Central memory CD8-positive, alpha-beta T cell (primary cell): ENCODE data around the gene LMO2.

Experiments used
- ATAC-seq: fragments of 150-1000 bp; cut with Tn5 transposase; replicated peaks from 2 replicates; pipeline ENCODE4 v1.10.0; 2022; ENCODE audit warnings: mild to moderate bottlenecking, moderate FRiP score, moderate number of reproducible peaks; ENCODE audit not compliant: poor library complexity, severe bottlenecking; ENCODE audit errors: extremely low read depth
- DNase-seq, 2 donors: peaks; one replicate each; pipeline ENCODE4 v3.0.0; 2021; ENCODE audit warnings: low spot score in 2 of 2
- H3K27ac Mint-ChIP-seq: one replicate; pipeline ENCODE4 v1.8.0; 2022; ENCODE audit warnings: low read depth, mild to moderate bottlenecking, moderate library complexity, mixed read lengths
- H3K27me3 Mint-ChIP-seq: one replicate; pipeline ENCODE4 v1.8.0; 2022; ENCODE audit warnings: mixed read lengths
- H3K36me3 Mint-ChIP-seq: one replicate; pipeline ENCODE4 v1.8.0; 2022; ENCODE audit warnings: mild to moderate bottlenecking, moderate library complexity, mixed read lengths; ENCODE audit not compliant: insufficient read depth
- H3K4me1 Mint-ChIP-seq: one replicate; pipeline ENCODE4 v1.8.0; 2022; ENCODE audit warnings: mixed read lengths
- H3K4me3 Mint-ChIP-seq: one replicate; pipeline ENCODE4 v1.8.0; 2022; ENCODE audit warnings: mild to moderate bottlenecking, moderate library complexity, mixed read lengths
- H3K9me3 Mint-ChIP-seq: one replicate; pipeline ENCODE4 v1.8.0; 2022; ENCODE audit warnings: mixed read lengths

LMO2 gene

DNA sequence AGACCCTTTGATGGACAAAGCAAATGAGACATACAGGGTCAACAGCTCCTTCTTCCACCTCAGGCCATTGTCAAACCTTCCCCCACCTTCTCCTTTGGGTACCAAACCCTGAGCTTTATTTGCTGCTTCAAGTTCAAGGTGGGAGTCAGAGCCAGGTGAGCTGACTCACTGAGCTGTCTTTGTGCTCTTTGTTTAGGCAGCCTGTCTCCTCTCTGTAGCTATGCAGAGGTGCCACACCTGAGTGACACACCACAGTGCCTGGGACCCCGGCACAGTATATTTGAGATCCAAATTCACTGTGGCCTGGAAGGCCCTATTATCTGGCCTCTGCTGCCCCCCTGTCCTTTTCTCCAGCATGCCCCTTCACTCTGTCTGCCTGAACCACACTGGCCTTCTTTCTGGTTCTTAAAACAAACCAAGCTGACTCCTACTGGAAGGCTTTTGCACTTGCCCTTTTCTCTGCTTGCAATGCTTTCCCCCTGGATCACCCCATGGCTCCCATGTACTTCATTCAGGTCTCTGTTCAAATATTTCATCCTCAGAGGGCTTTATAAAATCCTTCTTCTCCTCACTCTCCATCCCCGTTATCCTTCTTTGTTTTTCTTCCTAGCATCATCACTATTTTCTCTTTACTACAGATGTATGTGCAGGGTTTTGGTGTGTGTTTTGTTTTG lies 16.1 kb downstream of the LMO2 start:
- no peaks in the 10 kb centered on the region for H3K9me3 Mint-ChIP-seq
- H3K27ac Mint-ChIP-seq: no peak overlapping the region
- H3K36me3 Mint-ChIP-seq: no peaks in the 10 kb centered on the region
- H3K4me3 Mint-ChIP-seq: no peak overlapping the region
- ATAC-seq (no peak), DNase-seq (no peak)
- H3K27me3 Mint-ChIP-seq: peaks cover 84% of the 10 kb centered on the region
- no peaks in the 10 kb centered on the region for H3K4me1 Mint-ChIP-seq

GRCh38 chr11:33874910-33875490 lies 16.9 kb downstream of the LMO2 start:
- H3K4me1 Mint-ChIP-seq: peaks cover 2% of the 10 kb centered on the region
- no peak overlapping the region for H3K27ac Mint-ChIP-seq
- H3K4me3 Mint-ChIP-seq: no peak overlapping the region
- no peak for DNase-seq
- peaks cover 2% of the 10 kb centered on the region for H3K36me3 Mint-ChIP-seq
- peaks cover 84% of the 10 kb centered on the region for H3K27me3 Mint-ChIP-seq
- no peak for ATAC-seq
- H3K9me3 Mint-ChIP-seq: no peaks in the 10 kb centered on the region

DNA sequence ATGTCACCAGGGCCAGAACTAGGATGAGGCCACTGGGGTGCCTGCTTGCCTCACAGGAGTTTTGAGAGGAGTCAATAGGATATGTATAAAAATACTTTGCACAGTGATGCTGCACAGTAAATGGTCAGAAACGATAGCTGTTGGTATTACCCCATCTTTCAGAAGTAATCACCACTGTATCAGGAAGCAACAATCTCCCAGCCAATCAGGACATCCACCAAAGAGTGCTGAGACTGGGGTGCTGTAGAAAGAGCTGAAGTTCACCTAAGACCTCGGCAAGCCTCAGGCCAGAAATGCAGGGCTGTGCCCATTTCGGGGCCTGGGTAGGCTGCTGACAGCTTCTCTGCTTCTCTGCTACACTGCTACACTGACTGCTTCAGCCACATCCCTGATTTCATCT lies 17.4 kb downstream of the LMO2 start:
- Mint-ChIP-seq H3K9me3 (no peaks in the 10 kb centered on the region), H3K27ac (no peak overlapping the region), H3K36me3 (peaks cover 5% of the 10 kb centered on the region), H3K4me3 (no peak overlapping the region), H3K27me3 (peaks cover 83% of the 10 kb centered on the region), H3K4me1 (peaks cover 7% of the 10 kb centered on the region)
- DNase-seq (no peak), ATAC-seq (no peak)

GRCh38 chr11:33869481-33870422 lies 22.1 kb downstream of the LMO2 start:
- H3K27ac Mint-ChIP-seq: no peak overlapping the region
- peak overlapping the region; percentile 84 for H3K4me3 Mint-ChIP-seq
- H3K4me1 Mint-ChIP-seq: peaks cover 7% of the 10 kb centered on the region
- H3K9me3 Mint-ChIP-seq: no peaks in the 10 kb centered on the region
- H3K27me3 Mint-ChIP-seq: peaks cover 82% of the 10 kb centered on the region
- peaks cover 6% of the 10 kb centered on the region for H3K36me3 Mint-ChIP-seq
- peak; percentile 45 for ATAC-seq
- no peak for DNase-seq

DNA sequence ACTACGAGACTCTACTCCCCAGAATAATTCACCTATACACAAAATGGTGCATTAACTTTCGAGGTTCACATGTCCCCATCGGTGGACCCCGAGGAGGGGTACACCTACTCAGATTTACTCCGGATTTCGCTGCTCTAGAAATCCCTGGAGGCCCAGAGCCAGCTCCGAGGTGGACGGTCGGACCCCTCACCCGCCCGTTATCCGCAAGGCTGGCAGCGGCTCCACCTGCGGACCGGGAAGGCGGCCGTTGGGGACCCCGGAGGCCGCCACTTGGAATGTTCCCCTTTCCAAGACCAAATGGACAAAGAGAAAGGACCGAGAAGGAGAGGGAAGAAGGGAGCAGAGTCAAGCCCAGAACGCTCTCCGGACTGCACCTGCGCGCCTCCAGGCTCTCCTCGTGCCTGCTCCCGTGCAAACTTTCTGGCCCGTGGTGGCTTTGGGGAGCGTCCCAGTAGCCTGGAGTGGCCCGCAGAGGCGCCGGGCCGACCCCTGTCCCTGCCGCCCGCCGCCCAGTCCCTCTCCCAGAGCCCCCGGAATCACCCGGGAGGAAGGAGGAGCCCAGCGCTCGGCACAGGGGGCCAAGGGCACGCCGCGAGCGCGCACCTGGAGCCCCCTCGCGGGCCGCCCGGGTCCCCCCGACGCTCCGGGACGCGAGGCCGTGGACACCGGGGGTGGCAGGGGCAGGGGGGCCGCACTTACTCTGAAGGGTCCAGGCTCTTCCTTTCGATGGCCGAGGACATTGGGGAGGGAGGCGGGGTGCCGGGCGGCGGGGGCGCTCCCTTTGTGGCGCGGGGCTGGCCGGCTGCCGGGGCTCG lies 23.0 kb downstream of the LMO2 start:
- Mint-ChIP-seq H3K27me3 (peaks cover 86% of the 10 kb centered on the region), H3K4me1 (peaks cover 7% of the 10 kb centered on the region), H3K27ac (no peak overlapping the region), H3K9me3 (no peaks in the 10 kb centered on the region), H3K4me3 (peak overlapping the region; percentile 59), H3K36me3 (peaks cover 6% of the 10 kb centered on the region)
- no peak for DNase-seq
- ATAC-seq: no peak

DNA sequence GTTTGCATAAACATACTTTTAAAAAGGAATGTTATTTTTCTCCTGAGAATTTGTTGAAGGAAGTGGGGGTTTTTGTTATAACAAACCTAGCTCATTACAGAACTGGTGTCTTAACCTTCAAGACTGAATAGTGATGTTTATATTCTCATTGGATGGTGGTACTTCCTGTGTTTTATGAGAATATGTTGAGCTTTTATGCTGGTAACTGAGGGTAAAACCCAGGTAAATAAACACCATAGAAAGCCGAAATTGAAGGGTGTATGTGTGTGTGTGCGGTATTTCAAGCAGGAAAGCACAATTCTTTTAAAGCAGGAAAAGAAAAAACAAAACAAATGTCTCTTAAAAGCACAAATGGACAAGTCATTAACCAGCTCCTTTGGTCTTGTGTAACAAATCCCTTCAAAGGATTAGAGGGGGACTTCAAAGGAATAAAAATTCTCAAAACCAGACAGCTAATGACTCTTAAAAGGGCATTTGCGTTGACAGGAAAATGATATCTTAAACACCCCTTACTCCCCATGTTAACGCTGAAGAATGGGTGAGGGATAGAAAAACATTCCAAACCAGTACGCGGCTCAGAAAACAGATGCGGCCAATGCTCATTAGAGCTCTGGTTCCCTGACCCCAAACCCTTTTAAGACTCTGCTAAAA lies 23.8 kb downstream of the LMO2 start:
- ATAC-seq (no peak), DNase-seq (no peak)
- Mint-ChIP-seq H3K27me3 (peaks cover 87% of the 10 kb centered on the region), H3K4me3 (peak overlapping the region; percentile 59), H3K27ac (no peak overlapping the region), H3K9me3 (no peaks in the 10 kb centered on the region), H3K36me3 (peaks cover 6% of the 10 kb centered on the region), H3K4me1 (peaks cover 7% of the 10 kb centered on the region)

GRCh38 chr11:33867561-33867960 lies 24.3 kb downstream of the LMO2 start:
- H3K27me3 Mint-ChIP-seq: peaks cover 89% of the 10 kb centered on the region
- no peak overlapping the region for H3K27ac Mint-ChIP-seq
- ATAC-seq: no peak
- H3K4me3 Mint-ChIP-seq: no peak overlapping the region
- DNase-seq: no peak
- no peaks in the 10 kb centered on the region for H3K9me3 Mint-ChIP-seq
- H3K4me1 Mint-ChIP-seq: peaks cover 7% of the 10 kb centered on the region
- peaks cover 6% of the 10 kb centered on the region for H3K36me3 Mint-ChIP-seq

- Mint-ChIP-seq H3K27ac (no peak overlapping the region), H3K36me3 (peaks cover 6% of the 10 kb centered on the region), H3K27me3 (peaks cover 86% of the 10 kb centered on the region)
These were observed 24.9 kb downstream of the LMO2 start for GRCh38 chr11:33866936-33867335.

DNA sequence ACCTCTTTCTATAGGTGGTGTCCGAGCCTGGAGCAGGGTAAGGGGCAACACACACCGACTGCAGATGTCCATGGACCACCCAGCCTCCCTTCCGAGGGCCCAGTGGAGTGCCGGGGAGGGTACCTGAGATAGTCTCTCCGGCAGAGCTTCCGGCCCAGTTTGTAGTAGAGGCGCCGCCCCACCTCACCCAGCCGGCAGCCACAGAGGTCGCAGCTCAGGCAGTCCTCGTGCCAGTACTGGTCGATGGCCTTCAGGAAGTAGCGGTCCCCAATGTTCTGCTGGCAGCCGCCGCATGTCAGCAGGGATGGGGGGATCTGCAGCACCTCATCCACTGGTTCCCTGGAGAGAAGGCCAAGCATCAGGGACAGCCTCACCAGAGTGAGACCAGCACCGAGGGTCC lies 27.4 kb downstream of the LMO2 start:
- Mint-ChIP-seq H3K4me3 (no peak overlapping the region), H3K9me3 (no peaks in the 10 kb centered on the region), H3K27me3 (peaks cover 84% of the 10 kb centered on the region), H3K36me3 (peaks cover 1% of the 10 kb centered on the region), H3K4me1 (no peaks in the 10 kb centered on the region), H3K27ac (no peak overlapping the region)
- no peak for ATAC-seq
- DNase-seq: no peak

More at GRCh38 chr11:33866936-33867335, 24.9 kb downstream of the LMO2 start:
- ATAC-seq (no peak), DNase-seq (no peak)
- Mint-ChIP-seq H3K9me3 (no peaks in the 10 kb centered on the region), H3K4me1 (peaks cover 7% of the 10 kb centered on the region), H3K4me3 (no peak overlapping the region)

GRCh38 chr11:33863418-33864172 lies 28.3 kb downstream of the LMO2 start:
- peaks cover 1% of the 10 kb centered on the region for H3K36me3 Mint-ChIP-seq
- no peak for DNase-seq
- H3K27ac Mint-ChIP-seq: no peak overlapping the region
- H3K4me3 Mint-ChIP-seq: no peak overlapping the region
- no peaks in the 10 kb centered on the region for H3K9me3 Mint-ChIP-seq
- H3K4me1 Mint-ChIP-seq: no peaks in the 10 kb centered on the region
- no peak for ATAC-seq
- peaks cover 90% of the 10 kb centered on the region for H3K27me3 Mint-ChIP-seq

GRCh38 chr11:33861941-33862589 lies 29.8 kb downstream of the LMO2 start:
- H3K27ac Mint-ChIP-seq: no peak overlapping the region
- no peak for ATAC-seq
- H3K27me3 Mint-ChIP-seq: peaks cover 77% of the 10 kb centered on the region

More at GRCh38 chr11:33861941-33862589, 29.8 kb downstream of the LMO2 start:
- Mint-ChIP-seq H3K4me1 (peaks cover 4% of the 10 kb centered on the region), H3K9me3 (no peaks in the 10 kb centered on the region), H3K36me3 (peaks cover 1% of the 10 kb centered on the region), H3K4me3 (no peak overlapping the region)
- no peak for DNase-seq
